Body of pancreas (tissue), 4 donors: ENCODE measurements around the gene NFU1.

Experiments used
- CTCF ChIP-seq, 7 experiments: fragments of 450-650 bp in 4 of 7; fragments of 200-600 bp in 3 of 7; sonication (generic) in 3 of 7; IDR thresholded peaks; one replicate each; pipeline ENCODE4 v1.5.1; 2016 to 2019; ENCODE audit warnings: antibody characterized with exemption in 7 of 7
- POLR2A ChIP-seq, 3 donors: fragments of 450-650 bp; IDR thresholded peaks; one replicate each; pipeline ENCODE4 v1.6.1; 2016; ENCODE audit warnings: antibody characterized with exemption in 3 of 3, mild to moderate bottlenecking in 2 of 3

- TF ChIP-seq CTCF (IDR thresholded peaks at IDR 0.05) (no peak), POLR2A (IDR thresholded peaks at IDR 0.05) (no peak)
Measured at GRCh38 chr2:69358914-69359313, 78.3 kb downstream of the NFU1 start.
